Neural progenitor cell (in vitro differentiated cells): ENCODE results near the gene IL17RA. TPM values are rescaled to one million over a fixed set of nuclear protein-coding genes. Genes with fewer than 3 reads are reported as not detected.

Experiments used
- DNase-seq: peaks from one replicate; pipeline ENCODE4 v3.0.0-alpha.2; 2016; ENCODE audit warnings: low spot score
- H2AFZ ChIP-seq: fragments of 200-600 bp; sonication (generic); replicated peaks from 2 replicates; pipeline ENCODE4 v1.6.1; 2016; ENCODE audit warnings: antibody characterized with exemption
- H3F3A ChIP-seq: fragments of 200-600 bp; sonication (generic); 2 replicates; pipeline ENCODE4 v1.6.1; 2016; ENCODE audit warnings: antibody characterized with exemption, low read depth
- H3K27ac ChIP-seq: fragments of 200-600 bp; sonication (generic); 2 replicates; pipeline ENCODE4 v1.5.1; 2016; ENCODE audit warnings: mild to moderate bottlenecking
- H3K27me3 ChIP-seq: fragments of 200-600 bp; sonication (generic); 2 replicates; pipeline ENCODE4 v1.6.1; 2016; ENCODE audit warnings: mild to moderate bottlenecking, moderate library complexity
- H3K36me3 ChIP-seq: fragments of 200-600 bp; sonication (generic); 2 replicates; pipeline ENCODE4 v1.5.1; 2016
- H3K4me1 ChIP-seq: fragments of 200-600 bp; sonication (generic); 2 replicates; pipeline ENCODE4 v1.6.1; 2016; ENCODE audit warnings: mixed run types
- H3K4me2 ChIP-seq: fragments of 200-600 bp; sonication (generic); 2 replicates; pipeline ENCODE4 v1.6.1; 2016
- H3K4me3 ChIP-seq: fragments of 200-600 bp; sonication (generic); 2 replicates; pipeline ENCODE4 v1.5.1; 2016
- H3K79me2 ChIP-seq: fragments of 200-600 bp; sonication (generic); 2 replicates; pipeline ENCODE4 v1.6.1; 2016; ENCODE audit warnings: low read depth
- H3K9ac ChIP-seq: fragments of 200-600 bp; sonication (generic); 2 replicates; pipeline ENCODE4 v1.6.1; 2016
- H3K9me3 ChIP-seq: fragments of 200-600 bp; sonication (generic); 2 replicates; pipeline ENCODE4 v1.5.1; 2016; ENCODE audit warnings: low read depth
- H4K20me1 ChIP-seq: fragments of 200-600 bp; sonication (generic); 2 replicates; pipeline ENCODE4 v1.6.1; 2016; ENCODE audit warnings: low read depth
- H3K27ac Mint-ChIP-seq: 3 replicates; pipeline ENCODE4 v1.8.0; 2021; ENCODE audit warnings: mixed read lengths
- H3K27me3 Mint-ChIP-seq: 2 replicates; pipeline ENCODE4 v1.8.0; 2022; ENCODE audit warnings: low read depth, mild to moderate bottlenecking, inconsistent platforms, moderate library complexity, mixed read lengths; ENCODE audit not compliant: insufficient read depth
- H3K36me3 Mint-ChIP-seq: 3 replicates; pipeline ENCODE4 v1.8.0; 2021; ENCODE audit warnings: mixed read lengths
- H3K4me1 Mint-ChIP-seq: 3 replicates; pipeline ENCODE4 v1.8.0; 2021; ENCODE audit warnings: mixed read lengths
- H3K4me3 Mint-ChIP-seq: 3 replicates; pipeline ENCODE4 v1.8.0; 2021; ENCODE audit warnings: mild to moderate bottlenecking, moderate library complexity, mixed read lengths
- H3K9me3 Mint-ChIP-seq: 3 replicates; pipeline ENCODE4 v1.8.0; 2020; ENCODE audit warnings: mixed read lengths
- EZH2 ChIP-seq: fragments of 200-600 bp; sonication (generic); IDR thresholded peaks from 2 replicates; pipeline ENCODE4 v1.6.1; 2017; ENCODE audit warnings: antibody characterized with exemption, mild to moderate bottlenecking, moderate library complexity
- EZH2phosphoT487 ChIP-seq: fragments of 200-600 bp; sonication (generic); IDR thresholded peaks from 2 replicates; pipeline ENCODE4 v1.6.1; 2017; ENCODE audit warnings: antibody characterized with exemption
- total RNA-seq: library from RNA; depleted of rRNA; stranded (reverse); fragments of >200 nt; gene quantifications from 2 replicates; pipeline ENCODE4 v1.2.3, GENCODE V29; 2015; ENCODE audit warnings: low replicate concordance
- TF ChIP-seq, protein P1 (sequence below): fragments of 200-600 bp; sonication (generic); IDR thresholded peaks from 2 replicates; pipeline ENCODE4 v1.5.1; 2017; ENCODE audit warnings: antibody characterized with exemption, mild to moderate bottlenecking

IL17RA gene
- total RNA-seq, 1 donor from 2014 or later, result 5.2 TPM

DNA sequence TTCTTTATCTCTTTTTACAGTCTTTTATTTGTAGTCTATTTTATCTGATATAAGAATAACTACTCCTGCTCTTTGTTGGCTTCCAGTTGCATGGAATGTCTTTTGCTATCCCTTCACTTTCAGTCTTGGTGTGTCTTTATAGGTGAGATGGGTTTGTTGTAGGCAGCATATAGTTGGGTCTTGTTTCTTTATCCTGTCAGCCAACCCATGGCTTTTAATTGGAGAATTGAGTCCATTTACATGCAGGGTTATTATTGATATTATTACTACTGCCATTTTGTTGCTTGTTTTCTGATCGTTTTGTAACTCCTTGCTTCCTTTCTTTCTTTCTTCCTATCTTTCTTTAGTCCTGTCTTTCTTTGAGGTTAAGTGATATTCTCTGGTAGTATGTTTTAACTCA, 11.9 kb upstream of the IL17RA start:
- Mint-ChIP-seq H3K27ac (no peak overlapping the region), H3K4me1 (peaks cover 3% of the 10 kb centered on the region), H3K9me3 (no peaks in the 10 kb centered on the region), H3K4me3 (no peak overlapping the region), H3K36me3 (no peaks in the 10 kb centered on the region), H3K27me3 (peaks cover 10% of the 10 kb centered on the region)
- no peak overlapping the region for H3K4me2 ChIP-seq
- no peaks in the 10 kb centered on the region for H4K20me1 ChIP-seq
- no peak overlapping the region for H3K27ac ChIP-seq
- no peak for DNase-seq
- no peaks in the 10 kb centered on the region for H3K4me1 ChIP-seq
- no peak overlapping the region for H3K4me3 ChIP-seq
- H3K27me3 ChIP-seq, result no peaks in the 10 kb centered on the region
- H3K79me2 ChIP-seq, result no peaks in the 10 kb centered on the region
- no peak overlapping the region for H2AFZ ChIP-seq
- no peaks in the 10 kb centered on the region for H3F3A ChIP-seq
- H3K9me3 ChIP-seq, result no peaks in the 10 kb centered on the region
- TF ChIP-seq, protein P1, sequence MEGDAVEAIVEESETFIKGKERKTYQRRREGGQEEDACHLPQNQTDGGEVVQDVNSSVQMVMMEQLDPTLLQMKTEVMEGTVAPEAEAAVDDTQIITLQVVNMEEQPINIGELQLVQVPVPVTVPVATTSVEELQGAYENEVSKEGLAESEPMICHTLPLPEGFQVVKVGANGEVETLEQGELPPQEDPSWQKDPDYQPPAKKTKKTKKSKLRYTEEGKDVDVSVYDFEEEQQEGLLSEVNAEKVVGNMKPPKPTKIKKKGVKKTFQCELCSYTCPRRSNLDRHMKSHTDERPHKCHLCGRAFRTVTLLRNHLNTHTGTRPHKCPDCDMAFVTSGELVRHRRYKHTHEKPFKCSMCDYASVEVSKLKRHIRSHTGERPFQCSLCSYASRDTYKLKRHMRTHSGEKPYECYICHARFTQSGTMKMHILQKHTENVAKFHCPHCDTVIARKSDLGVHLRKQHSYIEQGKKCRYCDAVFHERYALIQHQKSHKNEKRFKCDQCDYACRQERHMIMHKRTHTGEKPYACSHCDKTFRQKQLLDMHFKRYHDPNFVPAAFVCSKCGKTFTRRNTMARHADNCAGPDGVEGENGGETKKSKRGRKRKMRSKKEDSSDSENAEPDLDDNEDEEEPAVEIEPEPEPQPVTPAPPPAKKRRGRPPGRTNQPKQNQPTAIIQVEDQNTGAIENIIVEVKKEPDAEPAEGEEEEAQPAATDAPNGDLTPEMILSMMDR, result no peak
- TF ChIP-seq EZH2, result no peak
- TF ChIP-seq EZH2phosphoT487, result no peak
- no peak overlapping the region for H3K9ac ChIP-seq
- no peaks in the 10 kb centered on the region for H3K36me3 ChIP-seq

- no peak for DNase-seq
- peaks cover 3% of the 10 kb centered on the region for H3K4me1 Mint-ChIP-seq
- no peak overlapping the region for H3K4me3 ChIP-seq
- H3K79me2 ChIP-seq, result no peaks in the 10 kb centered on the region
- H3K27me3 Mint-ChIP-seq, result peaks cover 7% of the 10 kb centered on the region
- no peaks in the 10 kb centered on the region for H3K27me3 ChIP-seq
- no peak overlapping the region for H3K27ac Mint-ChIP-seq
- H4K20me1 ChIP-seq, result no peaks in the 10 kb centered on the region
- no peaks in the 10 kb centered on the region for H3K9me3 ChIP-seq
- no peaks in the 10 kb centered on the region for H3K36me3 ChIP-seq
- H3K27ac ChIP-seq, result no peak overlapping the region
- no peak overlapping the region for H2AFZ ChIP-seq
- no peak overlapping the region for H3K9ac ChIP-seq
- no peak overlapping the region for H3K4me2 ChIP-seq
- no peaks in the 10 kb centered on the region for H3K4me1 ChIP-seq
- no peaks in the 10 kb centered on the region for H3K9me3 Mint-ChIP-seq
- H3K4me3 Mint-ChIP-seq, result no peak overlapping the region
- H3F3A ChIP-seq, result no peaks in the 10 kb centered on the region
- no peaks in the 10 kb centered on the region for H3K36me3 Mint-ChIP-seq
- TF ChIP-seq, protein P1, result no peak
- no peak for TF ChIP-seq EZH2phosphoT487
- TF ChIP-seq EZH2, result no peak
Measured at GRCh38 chr22:17074648-17075002, 10.2 kb upstream of the IL17RA start.

DNA sequence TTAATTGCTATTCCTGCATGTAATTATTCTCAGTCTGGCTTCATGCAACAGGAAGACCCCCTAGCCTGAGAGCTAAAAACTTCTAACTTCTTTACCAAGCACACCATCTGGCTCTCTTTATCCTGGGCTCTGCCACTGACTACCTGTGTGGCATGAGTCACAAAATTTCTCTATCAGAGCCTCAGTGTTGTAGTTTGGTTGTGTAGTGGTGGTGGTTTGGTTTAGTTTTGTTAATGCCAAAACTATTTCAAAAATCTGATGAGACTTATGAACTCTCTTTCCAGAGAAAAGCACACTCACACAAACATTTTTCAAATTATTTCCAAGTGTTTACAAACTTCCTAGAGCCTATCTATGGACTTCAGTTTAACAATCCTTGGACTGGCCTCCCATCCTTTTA, 7.5 kb upstream of the IL17RA start:
- no peak overlapping the region for H3K4me3 Mint-ChIP-seq
- no peaks in the 10 kb centered on the region for H3K36me3 Mint-ChIP-seq
- no peak overlapping the region for H3K27ac Mint-ChIP-seq
- H3K9ac ChIP-seq, result no peak overlapping the region
- no peaks in the 10 kb centered on the region for H3K9me3 Mint-ChIP-seq
- no peaks in the 10 kb centered on the region for H3K27me3 ChIP-seq
- H2AFZ ChIP-seq, result no peak overlapping the region
- H3K27me3 Mint-ChIP-seq, result peaks cover 5% of the 10 kb centered on the region
- H3K9me3 ChIP-seq, result no peaks in the 10 kb centered on the region
- no peaks in the 10 kb centered on the region for H3K79me2 ChIP-seq
- TF ChIP-seq, protein P1, result no peak
- TF ChIP-seq EZH2 (no peak), EZH2phosphoT487 (no peak)
- no peak overlapping the region for H3K4me3 ChIP-seq
- peaks cover 3% of the 10 kb centered on the region for H3K4me1 Mint-ChIP-seq
- H3K36me3 ChIP-seq, result no peaks in the 10 kb centered on the region
- no peaks in the 10 kb centered on the region for H3K4me1 ChIP-seq
- no peaks in the 10 kb centered on the region for H4K20me1 ChIP-seq
- no peak overlapping the region for H3K27ac ChIP-seq
- no peak overlapping the region for H3K4me2 ChIP-seq
- no peak for DNase-seq
- no peaks in the 10 kb centered on the region for H3F3A ChIP-seq

- no peaks in the 10 kb centered on the region for H3K9me3 ChIP-seq
- no peak overlapping the region for H3K9ac ChIP-seq
- Mint-ChIP-seq H3K36me3 (no peaks in the 10 kb centered on the region), H3K27ac (no peak overlapping the region), H3K9me3 (peaks cover 2% of the 10 kb centered on the region), H3K27me3 (peaks cover 11% of the 10 kb centered on the region), H3K4me1 (peaks cover 13% of the 10 kb centered on the region), H3K4me3 (no peak overlapping the region)
- H3K4me3 ChIP-seq, result no peak overlapping the region
- H3K79me2 ChIP-seq, result no peaks in the 10 kb centered on the region
- H3K27ac ChIP-seq, result no peak overlapping the region
- H3K27me3 ChIP-seq, result peaks cover 14% of the 10 kb centered on the region
- no peaks in the 10 kb centered on the region for H3K4me1 ChIP-seq
- H4K20me1 ChIP-seq, result no peaks in the 10 kb centered on the region
- DNase-seq, result no peak
- H3F3A ChIP-seq, result peaks cover 12% of the 10 kb centered on the region
- H3K36me3 ChIP-seq, result no peaks in the 10 kb centered on the region
- TF ChIP-seq EZH2 (no peak), EZH2phosphoT487 (no peak)
- TF ChIP-seq, protein P1, result no peak
- H2AFZ ChIP-seq, result no peak overlapping the region
- no peak overlapping the region for H3K4me2 ChIP-seq
Measured at GRCh38 chr22:17079572-17079971, 5.2 kb upstream of the IL17RA start.
